ENCODE results near the gene HCLS1. TPM values are rescaled to one million over a fixed set of nuclear protein-coding genes. Genes with fewer than 3 reads are reported as not detected.
"Not testable (repeated sequence)": the region's sequence is repeated elsewhere in the genome, so short reads cannot be mapped to it uniquely, and the experiment has no call there.

Gene HCLS1
- total RNA-seq, 1 experiment from 2014 or later, result 0.45 TPM

- CTCF ChIA-PET, result no interaction called here
Measured at GRCh38 chr3:121595765-121596406, 64.8 kb downstream of the HCLS1 start.

GRCh38 chr3:121594850-121595249, 65.9 kb downstream of the HCLS1 start:
- Histone ChIP-seq H3K36me3 (ENCODE audit: control insufficient read depth, insufficient read depth, low read length) (no peaks in the 10 kb centered on the region), H3K27me3 (replicated peaks; ENCODE audit: control insufficient read depth, insufficient read depth, low read length) (no peaks in the 10 kb centered on the region), H3K9me3 (no peaks in the 10 kb centered on the region), H3K4me1 (no peaks in the 10 kb centered on the region), H3K4me3 (ENCODE audit: low read depth, low read length) (no peak overlapping the region)
- Mint-ChIP-seq H3K9me3 (ENCODE audit: unreplicated experiment) (no peaks in the 10 kb centered on the region), H3K27me3 (ENCODE audit: insufficient read depth, unreplicated experiment) (no peaks in the 10 kb centered on the region), H3K36me3 (ENCODE audit: insufficient read depth, unreplicated experiment) (no peaks in the 10 kb centered on the region), H3K4me3 (ENCODE audit: unreplicated experiment) (no peak overlapping the region), H3K4me1 (ENCODE audit: low read depth, unreplicated experiment) (no peaks in the 10 kb centered on the region), H3K27ac (ENCODE audit: unreplicated experiment) (no peak overlapping the region)
- ChIA-PET POLR2A (no interaction called here), CTCF (no interaction called here)
- intact Hi-C loops (cut with micrococcal nuclease; ENCODE audit: unreplicated experiment), result no loop called here
- no peak for DNase-seq
- BruUV-seq (replicated peaks), result no TSS peak
- TF ChIP-seq, protein P1, sequence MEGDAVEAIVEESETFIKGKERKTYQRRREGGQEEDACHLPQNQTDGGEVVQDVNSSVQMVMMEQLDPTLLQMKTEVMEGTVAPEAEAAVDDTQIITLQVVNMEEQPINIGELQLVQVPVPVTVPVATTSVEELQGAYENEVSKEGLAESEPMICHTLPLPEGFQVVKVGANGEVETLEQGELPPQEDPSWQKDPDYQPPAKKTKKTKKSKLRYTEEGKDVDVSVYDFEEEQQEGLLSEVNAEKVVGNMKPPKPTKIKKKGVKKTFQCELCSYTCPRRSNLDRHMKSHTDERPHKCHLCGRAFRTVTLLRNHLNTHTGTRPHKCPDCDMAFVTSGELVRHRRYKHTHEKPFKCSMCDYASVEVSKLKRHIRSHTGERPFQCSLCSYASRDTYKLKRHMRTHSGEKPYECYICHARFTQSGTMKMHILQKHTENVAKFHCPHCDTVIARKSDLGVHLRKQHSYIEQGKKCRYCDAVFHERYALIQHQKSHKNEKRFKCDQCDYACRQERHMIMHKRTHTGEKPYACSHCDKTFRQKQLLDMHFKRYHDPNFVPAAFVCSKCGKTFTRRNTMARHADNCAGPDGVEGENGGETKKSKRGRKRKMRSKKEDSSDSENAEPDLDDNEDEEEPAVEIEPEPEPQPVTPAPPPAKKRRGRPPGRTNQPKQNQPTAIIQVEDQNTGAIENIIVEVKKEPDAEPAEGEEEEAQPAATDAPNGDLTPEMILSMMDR (IDR thresholded peaks at IDR 0.05; ENCODE audit: insufficient read depth in 1 of 2, low read depth in 1 of 2, low read length in 1 of 2, severe bottlenecking in 1 of 2, unreplicated experiment in 1 of 2), result no peak

More at GRCh38 chr3:121595765-121596406, 64.8 kb downstream of the HCLS1 start:
- no peak overlapping the region for H3K4me3 ChIP-seq (ENCODE audit: low read depth, low read length)
- Mint-ChIP-seq H3K27ac (ENCODE audit: unreplicated experiment) (no peak overlapping the region), H3K4me1 (ENCODE audit: low read depth, unreplicated experiment) (no peaks in the 10 kb centered on the region), H3K9me3 (ENCODE audit: unreplicated experiment) (no peaks in the 10 kb centered on the region), H3K4me3 (ENCODE audit: unreplicated experiment) (no peak overlapping the region), H3K36me3 (ENCODE audit: insufficient read depth, unreplicated experiment) (no peaks in the 10 kb centered on the region), H3K27me3 (ENCODE audit: insufficient read depth, unreplicated experiment) (no peaks in the 10 kb centered on the region)
- POLR2A ChIA-PET, result no interaction called here
- H3K9me3 ChIP-seq, result no peaks in the 10 kb centered on the region
- no peaks in the 10 kb centered on the region for H3K36me3 ChIP-seq (ENCODE audit: control insufficient read depth, insufficient read depth, low read length)
- BruUV-seq (replicated peaks), result no TSS peak
- TF ChIP-seq, protein P1 (IDR thresholded peaks at IDR 0.05; ENCODE audit: insufficient read depth in 1 of 2, low read depth in 1 of 2, low read length in 1 of 2, severe bottlenecking in 1 of 2, unreplicated experiment in 1 of 2), result no peak
- no peaks in the 10 kb centered on the region for H3K4me1 ChIP-seq
- intact Hi-C loops (cut with micrococcal nuclease; ENCODE audit: unreplicated experiment), result no loop called here
- H3K27me3 ChIP-seq (replicated peaks; ENCODE audit: control insufficient read depth, insufficient read depth, low read length), result no peaks in the 10 kb centered on the region
- no peak for DNase-seq

GRCh38 chr3:121593806-121594205, 66.9 kb downstream of the HCLS1 start:
- H3K27me3 ChIP-seq (replicated peaks; ENCODE audit: control insufficient read depth, insufficient read depth, low read length); DNase-seq; H3K4me3 Mint-ChIP-seq (ENCODE audit: unreplicated experiment); H3K9me3 Mint-ChIP-seq (ENCODE audit: unreplicated experiment); POLR2A ChIA-PET; H3K9me3 ChIP-seq; H3K4me1 ChIP-seq; H3K36me3 ChIP-seq (ENCODE audit: control insufficient read depth, insufficient read depth, low read length); BruUV-seq (replicated peaks); intact Hi-C loops (cut with micrococcal nuclease; ENCODE audit: unreplicated experiment); H3K27ac Mint-ChIP-seq (ENCODE audit: unreplicated experiment); CTCF ChIA-PET; H3K27me3 Mint-ChIP-seq (ENCODE audit: insufficient read depth, unreplicated experiment); H3K4me3 ChIP-seq (ENCODE audit: low read depth, low read length); H3K36me3 Mint-ChIP-seq (ENCODE audit: insufficient read depth, unreplicated experiment); H3K4me1 Mint-ChIP-seq (ENCODE audit: low read depth, unreplicated experiment): not testable (repeated sequence)

Data from Caco-2 (cell line).